Neuronal stem cell (in vitro differentiated cells): ENCODE results near the gene COMMD1.

Source experiments
- DNase-seq: peaks from one replicate; pipeline ENCODE4 v3.0.0-alpha.2; 2013; ENCODE audit warnings: low spot score
- H2AFZ ChIP-seq: one replicate; pipeline ENCODE4 v1.6.1; 2013; ENCODE audit warnings: mild to moderate bottlenecking, low read length, inconsistent platforms
- H2AK5ac ChIP-seq: 2 replicates; pipeline ENCODE4 v1.6.1; 2013; ENCODE audit warnings: low read depth, mild to moderate bottlenecking, inconsistent platforms, low read length, moderate library complexity, mixed read lengths
- H2BK120ac ChIP-seq: 2 replicates; pipeline ENCODE4 v1.6.1; 2013; ENCODE audit warnings: low read depth, mild to moderate bottlenecking, inconsistent platforms, low read length, moderate library complexity, mixed read lengths
- H2BK12ac ChIP-seq: one replicate; pipeline ENCODE4 v1.6.1; 2013; ENCODE audit warnings: low read length, inconsistent platforms
- H2BK15ac ChIP-seq: 2 replicates; pipeline ENCODE4 v1.6.1; 2013; ENCODE audit warnings: mild to moderate bottlenecking, low read length, inconsistent platforms, mixed read lengths
- H2BK5ac ChIP-seq: one replicate; pipeline ENCODE4 v1.6.1; 2013; ENCODE audit warnings: inconsistent platforms, mild to moderate bottlenecking, low read length, moderate library complexity
- H3K14ac ChIP-seq: one replicate; pipeline ENCODE4 v1.6.1; 2013; ENCODE audit warnings: low read length, inconsistent platforms
- H3K18ac ChIP-seq: 2 replicates; pipeline ENCODE4 v1.6.1; 2013; ENCODE audit warnings: low read length, inconsistent platforms
- H3K23ac ChIP-seq: 2 replicates; pipeline ENCODE4 v1.6.1; 2013; ENCODE audit warnings: low read depth, mild to moderate bottlenecking, mixed read lengths, low read length, inconsistent platforms; ENCODE audit not compliant: poor library complexity
- H3K27ac ChIP-seq: replicated peaks from 3 replicates; pipeline ENCODE4 v1.5.1; 2013; ENCODE audit warnings: low read length, inconsistent platforms
- H3K27me3 ChIP-seq, 3 experiments: 2 replicates each; pipeline ENCODE4 v1.6.1; 2013; ENCODE audit warnings: low read length in 3 of 3, mild to moderate bottlenecking in 2 of 3, inconsistent platforms in 1 of 3, low read depth in 1 of 3, mixed read lengths in 1 of 3, moderate library complexity in 1 of 3; ENCODE audit not compliant: control insufficient read depth in 3 of 3, insufficient read depth in 3 of 3
- H3K36me3 ChIP-seq, 2 donors: replicated peaks in 1 of 2; 2 replicates each; pipeline ENCODE4 v1.6.1; 2013; ENCODE audit warnings: low read length in 2 of 2; ENCODE audit not compliant: control insufficient read depth in 2 of 2, insufficient read depth in 2 of 2
- H3K4ac ChIP-seq: 2 replicates; pipeline ENCODE4 v1.6.1; 2013; ENCODE audit warnings: inconsistent platforms, mild to moderate bottlenecking, low read length, moderate library complexity
- H3K4me1 ChIP-seq, 2 donors: 1 replicate in 1 of 2; 2 replicates in 1 of 2; pipeline ENCODE4 v1.6.1; 2013; ENCODE audit warnings: low read length in 2 of 2, low read depth in 1 of 2; ENCODE audit not compliant: control insufficient read depth in 2 of 2, insufficient read depth in 1 of 2
- H3K4me2 ChIP-seq: one replicate; pipeline ENCODE4 v1.6.1; 2013; ENCODE audit warnings: mild to moderate bottlenecking, low read length, inconsistent platforms; ENCODE audit not compliant: insufficient read depth, poor library complexity, severe bottlenecking
- H3K4me3 ChIP-seq, 2 donors: 2 replicates each; pipeline ENCODE4 v1.5.1; 2013; ENCODE audit warnings: low read length in 2 of 2, mild to moderate bottlenecking in 2 of 2, inconsistent platforms in 1 of 2, moderate library complexity in 1 of 2
- H3K79me1 ChIP-seq: one replicate; pipeline ENCODE4 v1.6.1; 2013; ENCODE audit warnings: low read depth, mild to moderate bottlenecking, inconsistent platforms, low read length, moderate library complexity
- H3K9ac ChIP-seq: one replicate; pipeline ENCODE4 v1.6.1; 2013; ENCODE audit warnings: mild to moderate bottlenecking, low read depth, low read length, inconsistent platforms; ENCODE audit not compliant: poor library complexity
- H3K9me3 ChIP-seq, 2 donors: replicated peaks in 1 of 2; 2 replicates each; pipeline versions ENCODE3 to v1.6.1; 2013; ENCODE audit warnings: low read length in 2 of 2, mild to moderate bottlenecking in 2 of 2, inconsistent platforms in 1 of 2, low read depth in 1 of 2, mixed read lengths in 1 of 2, moderate library complexity in 1 of 2; ENCODE audit not compliant: control insufficient read depth in 2 of 2, insufficient read depth in 1 of 2
- H4K8ac ChIP-seq: one replicate; pipeline ENCODE4 v1.6.1; 2013; ENCODE audit warnings: low read depth, mild to moderate bottlenecking, inconsistent platforms, low read length, moderate library complexity
- H4K91ac ChIP-seq: one replicate; pipeline ENCODE4 v1.6.1; 2013; ENCODE audit warnings: low read length, low read depth, mild to moderate bottlenecking, inconsistent platforms; ENCODE audit not compliant: poor library complexity
- WGBS, 2 donors: extraction: QIAGEN DNeasy Blood & Tissue Kit; methylation state at CpG; one replicate each; pipeline ENCODE4 v1.1.7; 2013; ENCODE audit warnings: missing lambda C conversion rate in 2 of 2, mixed read lengths in 1 of 2; ENCODE audit not compliant: insufficient read length in 2 of 2, insufficient replicate concordance in 1 of 2; ENCODE audit errors: extremely low coverage in 2 of 2; 5-methylcytosine and 5-hydroxymethylcytosine counted together

COMMD1 gene

GRCh38 chr2:61882850-61883249 lies 22.6 kb upstream of the COMMD1 start:
- H2BK120ac ChIP-seq: no peak overlapping the region
- H3K27ac ChIP-seq: no peak overlapping the region
- H3K4me2 ChIP-seq: no peak overlapping the region
- no peak overlapping the region for H2BK5ac ChIP-seq
- H2BK12ac ChIP-seq: no peak overlapping the region
- H4K8ac ChIP-seq: no peak overlapping the region
- no peak overlapping the region for H3K9ac ChIP-seq
- no peak overlapping the region for H3K4ac ChIP-seq
- no peaks in the 10 kb centered on the region for H3K9me3 ChIP-seq
- no peak for DNase-seq
- no peak overlapping the region for H3K14ac ChIP-seq
- peaks cover 2 to 7% of the 10 kb centered on the region in 2 donors for H3K4me1 ChIP-seq
- H4K91ac ChIP-seq: no peak overlapping the region
- no CpG with 5 or more reads among the region's 5 CpGs for WGBS, 2 donors
- no peak overlapping the region for H2BK15ac ChIP-seq
- no peaks in the 10 kb centered on the region for H3K27me3 ChIP-seq
- H2AK5ac ChIP-seq: no peak overlapping the region
- peaks cover 5% of the 10 kb centered on the region for H3K79me1 ChIP-seq
- no peak overlapping the region for H2AFZ ChIP-seq
- H3K4me3 ChIP-seq: no peak overlapping the region
- H3K36me3 ChIP-seq: peaks cover 23 to 93% of the 10 kb centered on the region in 2 donors
- H3K18ac ChIP-seq: no peak overlapping the region
- H3K23ac ChIP-seq: no peak overlapping the region

- Histone ChIP-seq H4K8ac (no peak overlapping the region), H3K36me3 (peaks cover 13 to 61% of the 10 kb centered on the region in 2 donors), H2BK12ac (no peak overlapping the region), H2BK5ac (no peak overlapping the region), H3K4me3 (peak overlapping the region; percentile 37 to 90), H3K4ac (no peak overlapping the region), H3K4me2 (no peak overlapping the region), H3K23ac (no peak overlapping the region), H3K9ac (no peak overlapping the region), H2BK120ac (no peak overlapping the region), H2AK5ac (no peak overlapping the region), H2AFZ (no peak overlapping the region), H3K18ac (no peak overlapping the region), H3K27me3 (no peaks in the 10 kb centered on the region), H3K14ac (no peak overlapping the region), H3K9me3 (no peaks in the 10 kb centered on the region), H3K27ac (no peak overlapping the region), H2BK15ac (no peak overlapping the region), H3K79me1 (peaks cover 10% of the 10 kb centered on the region), H4K91ac (no peak overlapping the region), H3K4me1 (peaks cover 3 to 7% of the 10 kb centered on the region in 2 donors)
- DNase-seq: no peak
- no CpG with 5 or more reads among the region's 18 CpGs for WGBS, 2 donors
Observed at GRCh38 chr2:61885896-61886603, 19.4 kb upstream of the COMMD1 start.

GRCh38 chr2:61887717-61888266 lies 17.7 kb upstream of the COMMD1 start:
- H3K79me1 ChIP-seq: peaks cover 10% of the 10 kb centered on the region
- H3K4me2 ChIP-seq: peak overlapping the region; percentile 47
- no peaks in the 10 kb centered on the region for H3K27me3 ChIP-seq
- DNase-seq: peak; percentile 8
- H3K18ac ChIP-seq: peak overlapping the region; percentile 94
- no peak overlapping the region for H2BK5ac ChIP-seq
- H2BK15ac ChIP-seq: no peak overlapping the region
- H3K14ac ChIP-seq: no peak overlapping the region
- peaks cover 3 to 7% of the 10 kb centered on the region in 2 donors for H3K4me1 ChIP-seq
- H2AFZ ChIP-seq: peak overlapping the region; percentile 92
- H4K8ac ChIP-seq: no peak overlapping the region
- H2BK12ac ChIP-seq: no peak overlapping the region
- H2AK5ac ChIP-seq: no peak overlapping the region
- H2BK120ac ChIP-seq: no peak overlapping the region
- peak overlapping the region; percentile 90 to 96 for H3K4me3 ChIP-seq
- H3K4ac ChIP-seq: no peak overlapping the region
- no peak overlapping the region for H4K91ac ChIP-seq
- H3K9ac ChIP-seq: peak overlapping the region; percentile 78
- peak overlapping the region; percentile 89 for H3K27ac ChIP-seq
- peaks cover 7 to 44% of the 10 kb centered on the region in 2 donors for H3K36me3 ChIP-seq
- no peaks in the 10 kb centered on the region for H3K9me3 ChIP-seq
- H3K23ac ChIP-seq: no peak overlapping the region
- WGBS, 2 donors: no CpG with 5 or more reads among the region's 18 CpGs

GRCh38 chr2:61888267-61889055 lies 17.0 kb upstream of the COMMD1 start, which contains the start of gene CCT4:
CCT4 (minus strand) TSS chr2:61888656; CDS start chr2:61888507, 149 bp downstream.
- no peak within 1 kb of the TSS for H3K4ac ChIP-seq
- H3K9ac ChIP-seq: peak within 1 kb of the TSS; percentile 83
- peak within 1 kb of the TSS; percentile 44 for H2BK5ac ChIP-seq
- H3K4me3 ChIP-seq: peak within 1 kb of the TSS; percentile 90 to 96
- H3K4me1 ChIP-seq: peaks cover 3 to 7% of the 10 kb centered on the region in 2 donors
- peak within 1 kb of the TSS; percentile 89 for H3K27ac ChIP-seq
- peak within 1 kb of the TSS; percentile 94 for H3K18ac ChIP-seq
- peak within 1 kb of the TSS; percentile 92 for H3K23ac ChIP-seq
- H3K14ac ChIP-seq: peak within 1 kb of the TSS; percentile 15
- H4K91ac ChIP-seq: no peak within 1 kb of the TSS
- H3K4me2 ChIP-seq: peak within 1 kb of the TSS; percentile 47
- peak within 1 kb of the TSS; percentile 25 for H2AK5ac ChIP-seq
- H3K27me3 ChIP-seq: no peaks in the 10 kb centered on the region
- no peaks in the 10 kb centered on the region for H3K9me3 ChIP-seq
- peak; percentile 91 for DNase-seq
- H2BK15ac ChIP-seq: no peak within 1 kb of the TSS
- H4K8ac ChIP-seq: no peak within 1 kb of the TSS
- H2BK12ac ChIP-seq: no peak within 1 kb of the TSS
- H2BK120ac ChIP-seq: no peak within 1 kb of the TSS
- WGBS, 2 donors: no CpG with 5 or more reads among the region's 74 CpGs
- peak within 1 kb of the TSS; percentile 92 for H2AFZ ChIP-seq
- peaks cover 7% of the 10 kb centered on the region for H3K79me1 ChIP-seq
- peaks cover 3 to 37% of the 10 kb centered on the region in 2 donors for H3K36me3 ChIP-seq
